Peyer's patch (tissue), 4 donors: ENCODE measurements around the gene CCK. TPM values are rescaled to one million over a fixed set of nuclear protein-coding genes. Genes with fewer than 3 reads are reported as not detected.

Experiments
- DNase-seq, 3 donors: peaks; one replicate each; pipeline ENCODE4 v3.0.0-alpha.2; 2017 to 2019
- H3K27ac ChIP-seq, 4 donors: fragments of 200-600 bp; sonication (generic); one replicate each; pipeline ENCODE4 v1.5.1; 2016 to 2019
- H3K27me3 ChIP-seq, 2 donors: fragments of 200-600 bp; sonication (generic); one replicate each; pipeline ENCODE4 v1.5.1; 2019
- H3K36me3 ChIP-seq, 3 donors: fragments of 200-600 bp; sonication (generic); one replicate each; pipeline ENCODE4 v1.5.1; 2016 to 2019
- H3K4me1 ChIP-seq, 4 donors: fragments of 200-600 bp; sonication (generic); one replicate each; pipeline ENCODE4 v1.5.1; 2016 to 2019
- H3K4me3 ChIP-seq, 4 donors: fragments of 200-600 bp; sonication (generic); 1 replicate in 3 of 4; 2 replicates in 1 of 4; pipeline ENCODE4 v1.5.1; 2016 to 2019; ENCODE audit warnings: mild to moderate bottlenecking in 1 of 4
- H3K9me3 ChIP-seq, 4 donors: fragments of 200-600 bp; sonication (generic); one replicate each; pipeline ENCODE4 v1.5.1; 2016 to 2019; ENCODE audit warnings: mild to moderate bottlenecking in 1 of 4
- POLR2A ChIP-seq, 2 donors: fragments of 450-650 bp; IDR thresholded peaks; one replicate each; pipeline ENCODE4 v1.5.1; 2017; ENCODE audit warnings: antibody characterized with exemption in 2 of 2, mild to moderate bottlenecking in 2 of 2, moderate library complexity in 2 of 2
- total RNA-seq, 4 donors: library from RNA; depleted of rRNA; stranded (reverse); fragments of >200 nt; gene quantifications; one replicate each; pipeline ENCODE4 v1.1.0, GENCODE V29; 2016
- TF ChIP-seq, protein P1 (sequence below), 6 experiments: fragments of 450-650 bp in 4 of 6; fragments of 200-600 bp in 2 of 6; sonication (generic) in 1 of 6; IDR thresholded peaks; one replicate each; pipeline ENCODE4 v1.5.1; 2017 to 2019; ENCODE audit warnings: antibody characterized with exemption in 6 of 6, mild to moderate bottlenecking in 3 of 6, moderate library complexity in 1 of 6

The CCK gene
- total RNA-seq, 4 donors from 2014 or later: 3.5 TPM; not detected in 3

DNA sequence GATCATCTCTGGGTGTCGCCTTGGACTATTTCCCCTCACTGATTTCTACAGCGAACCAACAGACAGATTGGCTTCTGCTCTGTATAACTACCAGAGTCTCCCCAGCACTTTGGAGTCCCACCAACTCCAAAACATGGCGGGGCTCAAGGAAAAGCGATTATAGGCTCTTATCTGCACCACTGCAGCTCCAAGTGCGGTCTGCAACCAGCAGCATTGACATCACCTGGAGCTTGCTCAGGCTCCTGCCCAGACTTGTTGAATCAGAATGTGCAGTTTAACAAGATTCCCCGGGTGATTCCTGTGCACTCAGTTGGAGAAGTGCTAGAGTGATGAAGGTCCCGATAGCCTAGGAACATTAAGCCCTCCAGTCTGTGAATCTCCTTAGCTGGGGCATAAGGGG is 9.0 kb downstream of the CCK start:
- DNase-seq: no peak
- Histone ChIP-seq H3K9me3 (no peaks in the 10 kb centered on the region), H3K27me3 (no peaks in the 10 kb centered on the region), H3K27ac (no peak overlapping the region), H3K36me3 (no peaks in the 10 kb centered on the region), H3K4me3 (no peak overlapping the region), H3K4me1 (no peaks in the 10 kb centered on the region)
- TF ChIP-seq POLR2A (IDR thresholded peaks at IDR 0.05): no peak
- TF ChIP-seq, protein P1, sequence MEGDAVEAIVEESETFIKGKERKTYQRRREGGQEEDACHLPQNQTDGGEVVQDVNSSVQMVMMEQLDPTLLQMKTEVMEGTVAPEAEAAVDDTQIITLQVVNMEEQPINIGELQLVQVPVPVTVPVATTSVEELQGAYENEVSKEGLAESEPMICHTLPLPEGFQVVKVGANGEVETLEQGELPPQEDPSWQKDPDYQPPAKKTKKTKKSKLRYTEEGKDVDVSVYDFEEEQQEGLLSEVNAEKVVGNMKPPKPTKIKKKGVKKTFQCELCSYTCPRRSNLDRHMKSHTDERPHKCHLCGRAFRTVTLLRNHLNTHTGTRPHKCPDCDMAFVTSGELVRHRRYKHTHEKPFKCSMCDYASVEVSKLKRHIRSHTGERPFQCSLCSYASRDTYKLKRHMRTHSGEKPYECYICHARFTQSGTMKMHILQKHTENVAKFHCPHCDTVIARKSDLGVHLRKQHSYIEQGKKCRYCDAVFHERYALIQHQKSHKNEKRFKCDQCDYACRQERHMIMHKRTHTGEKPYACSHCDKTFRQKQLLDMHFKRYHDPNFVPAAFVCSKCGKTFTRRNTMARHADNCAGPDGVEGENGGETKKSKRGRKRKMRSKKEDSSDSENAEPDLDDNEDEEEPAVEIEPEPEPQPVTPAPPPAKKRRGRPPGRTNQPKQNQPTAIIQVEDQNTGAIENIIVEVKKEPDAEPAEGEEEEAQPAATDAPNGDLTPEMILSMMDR (IDR thresholded peaks at IDR 0.05): no peak

- no peaks in the 10 kb centered on the region for H3K27me3 ChIP-seq
These were observed 9.7 kb downstream of the CCK start for GRCh38 chr3:42256135-42256819.

DNA sequence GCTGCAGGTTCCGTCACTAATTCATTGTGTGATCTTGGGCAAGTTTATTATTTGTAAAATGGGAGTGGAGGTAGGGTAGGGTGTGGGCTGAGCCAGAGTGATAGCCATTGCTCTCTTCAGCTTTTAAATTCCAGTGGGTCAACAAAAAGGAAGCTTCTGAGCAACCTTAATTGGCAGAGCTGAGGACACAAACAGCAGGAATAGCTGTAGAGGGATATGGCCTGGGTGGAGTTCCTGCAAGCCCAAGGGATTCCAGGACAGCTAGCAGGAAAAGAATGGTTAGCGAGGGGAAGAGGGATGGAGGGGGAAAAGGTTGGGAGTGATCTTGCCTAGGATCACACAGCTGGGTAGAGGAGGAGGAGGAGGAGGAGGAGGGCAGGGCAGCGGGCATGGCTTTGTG is 11.4 kb downstream of the CCK start:
- Histone ChIP-seq H3K27ac (no peak overlapping the region), H3K27me3 (no peaks in the 10 kb centered on the region), H3K9me3 (no peaks in the 10 kb centered on the region), H3K36me3 (no peaks in the 10 kb centered on the region), H3K4me1 (no peaks in the 10 kb centered on the region), H3K4me3 (no peak overlapping the region)
- DNase-seq: no peak
- TF ChIP-seq, protein P1 (IDR thresholded peaks at IDR 0.05): no peak
- no peak for TF ChIP-seq POLR2A (IDR thresholded peaks at IDR 0.05)

More at GRCh38 chr3:42256135-42256819, 9.7 kb downstream of the CCK start:
- H3K36me3 ChIP-seq: no peaks in the 10 kb centered on the region
- H3K27ac ChIP-seq: no peak overlapping the region
- TF ChIP-seq, protein P1 (IDR thresholded peaks at IDR 0.05): no peak
- no peak for TF ChIP-seq POLR2A (IDR thresholded peaks at IDR 0.05)
- H3K4me1 ChIP-seq: no peaks in the 10 kb centered on the region
- no peak for DNase-seq
- no peak overlapping the region for H3K4me3 ChIP-seq
- H3K9me3 ChIP-seq: no peaks in the 10 kb centered on the region

- Histone ChIP-seq H3K9me3 (no peaks in the 10 kb centered on the region), H3K27me3 (no peaks in the 10 kb centered on the region), H3K4me3 (no peak overlapping the region), H3K36me3 (no peaks in the 10 kb centered on the region), H3K27ac (no peak overlapping the region), H3K4me1 (no peaks in the 10 kb centered on the region)
- TF ChIP-seq POLR2A (IDR thresholded peaks at IDR 0.05): no peak
- TF ChIP-seq, protein P1 (IDR thresholded peaks at IDR 0.05): no peak
- DNase-seq: no peak
These were observed 15.2 kb downstream of the CCK start for GRCh38 chr3:42250761-42251160.

DNA sequence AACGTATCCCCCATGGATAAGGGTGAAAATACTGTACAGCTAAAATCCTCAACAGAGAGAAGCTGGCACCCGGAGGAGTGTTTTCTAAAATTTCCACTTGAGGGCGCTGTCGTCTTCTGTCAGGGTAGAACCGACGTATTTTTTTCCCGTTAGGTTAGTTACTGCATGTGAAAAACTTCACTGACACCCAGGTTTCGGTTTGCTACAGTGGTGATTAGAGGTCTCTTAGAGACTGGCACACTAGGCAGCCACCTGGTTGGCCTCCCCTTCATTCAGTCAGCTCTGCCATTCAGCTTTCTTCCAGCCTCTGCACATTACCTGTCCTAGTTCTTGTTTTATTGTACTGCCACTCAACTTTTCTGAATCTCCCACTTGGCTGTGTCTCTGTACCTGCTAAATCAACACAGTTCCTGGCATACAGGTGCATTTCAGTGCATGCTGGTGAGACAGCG is 18.4 kb downstream of the CCK start:
- Histone ChIP-seq H3K9me3 (no peaks in the 10 kb centered on the region), H3K27ac (no peak overlapping the region), H3K4me3 (no peak overlapping the region), H3K36me3 (no peaks in the 10 kb centered on the region), H3K27me3 (no peaks in the 10 kb centered on the region), H3K4me1 (no peaks in the 10 kb centered on the region)
- TF ChIP-seq, protein P1 (IDR thresholded peaks at IDR 0.05): peak; percentile 43 to 83 (median 74)
- no peak for TF ChIP-seq POLR2A (IDR thresholded peaks at IDR 0.05)
- DNase-seq: peak in 2 of 3 donors; percentile 39 to 78
